ENCODE measurements around the gene MAFG. TPM values are rescaled to one million over a fixed set of nuclear protein-coding genes. Genes with fewer than 3 reads are reported as not detected.

Gene MAFG
- total RNA-seq, 1 experiment from 2014 or later: 10.9 TPM

DNA sequence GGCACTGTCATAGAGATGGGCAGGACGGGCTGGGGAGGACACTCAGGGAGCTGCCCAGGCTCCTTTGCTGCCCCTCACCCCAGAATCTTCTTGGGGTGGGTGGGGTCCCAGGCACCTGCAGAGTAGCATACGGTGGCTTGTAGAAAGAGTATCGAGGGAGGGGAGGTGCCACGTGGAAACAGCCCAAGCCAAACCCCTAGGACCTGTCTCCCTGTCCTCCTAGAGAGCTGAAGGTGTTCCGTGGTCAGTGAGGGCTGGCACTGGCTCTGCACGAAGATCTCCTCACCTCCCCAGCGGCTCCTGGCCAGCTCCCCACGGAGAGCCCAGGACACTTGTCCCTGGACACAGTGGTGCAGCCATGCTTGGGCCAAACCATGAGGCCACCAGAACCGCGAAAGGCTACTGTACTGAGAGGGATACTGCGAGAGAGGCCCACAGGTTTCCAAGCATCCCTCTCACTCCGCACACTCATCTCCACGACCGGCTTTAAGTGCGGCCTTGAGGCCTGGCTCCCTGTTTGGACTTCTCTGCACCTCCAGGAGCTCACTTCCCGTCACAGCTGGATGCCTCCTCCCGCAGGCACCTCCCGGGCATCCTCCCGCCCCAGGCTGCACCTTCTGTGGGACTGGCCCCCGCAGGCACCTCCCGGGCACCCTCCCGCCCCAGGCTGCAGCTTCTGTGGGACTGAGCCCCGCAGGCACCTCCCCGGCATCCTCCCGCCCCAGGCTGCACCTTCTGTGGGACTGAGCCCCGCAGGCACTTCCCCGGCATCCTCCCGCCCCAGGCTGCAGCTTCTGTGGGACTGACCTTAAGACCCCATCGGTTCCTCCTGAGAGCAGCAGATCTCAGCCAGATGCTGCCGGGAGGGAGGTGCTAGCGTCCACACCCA is 2.0 kb upstream of the MAFG start:
- H3K9me2 ChIP-seq (replicated peaks; ENCODE audit: insufficient read depth, low read length): no peaks in the 10 kb centered on the region
- H3K36me3 ChIP-seq (ENCODE audit: insufficient read depth, low read length): no peaks in the 10 kb centered on the region
- H4K20me1 ChIP-seq (ENCODE audit: insufficient read depth, low read depth, low read length): peaks cover 12% of the 10 kb centered on the region; the same call in 1 of the 2 replicates
- no peak overlapping the region for H3K9ac ChIP-seq (ENCODE audit: low read length)
- H3K79me2 ChIP-seq (ENCODE audit: low read length): peaks cover 27% of the 10 kb centered on the region
- no peak for DNase-seq
- H3K27ac ChIP-seq (ENCODE audit: low read length): no peak overlapping the region
- no peak overlapping the region for H3K4me3 ChIP-seq (ENCODE audit: low read length)
- H3K4me2 ChIP-seq (ENCODE audit: low read depth, low read length, poor library complexity, severe bottlenecking): no peak overlapping the region
- no peaks in the 10 kb centered on the region for H3K9me3 ChIP-seq (ENCODE audit: low read length)
- H3K27me3 ChIP-seq (ENCODE audit: low read length): no peaks in the 10 kb centered on the region
- no peak overlapping the region for H2AFZ ChIP-seq (ENCODE audit: low read length)
- H3K4me1 ChIP-seq (ENCODE audit: low read length): peaks cover 26% of the 10 kb centered on the region

DNA sequence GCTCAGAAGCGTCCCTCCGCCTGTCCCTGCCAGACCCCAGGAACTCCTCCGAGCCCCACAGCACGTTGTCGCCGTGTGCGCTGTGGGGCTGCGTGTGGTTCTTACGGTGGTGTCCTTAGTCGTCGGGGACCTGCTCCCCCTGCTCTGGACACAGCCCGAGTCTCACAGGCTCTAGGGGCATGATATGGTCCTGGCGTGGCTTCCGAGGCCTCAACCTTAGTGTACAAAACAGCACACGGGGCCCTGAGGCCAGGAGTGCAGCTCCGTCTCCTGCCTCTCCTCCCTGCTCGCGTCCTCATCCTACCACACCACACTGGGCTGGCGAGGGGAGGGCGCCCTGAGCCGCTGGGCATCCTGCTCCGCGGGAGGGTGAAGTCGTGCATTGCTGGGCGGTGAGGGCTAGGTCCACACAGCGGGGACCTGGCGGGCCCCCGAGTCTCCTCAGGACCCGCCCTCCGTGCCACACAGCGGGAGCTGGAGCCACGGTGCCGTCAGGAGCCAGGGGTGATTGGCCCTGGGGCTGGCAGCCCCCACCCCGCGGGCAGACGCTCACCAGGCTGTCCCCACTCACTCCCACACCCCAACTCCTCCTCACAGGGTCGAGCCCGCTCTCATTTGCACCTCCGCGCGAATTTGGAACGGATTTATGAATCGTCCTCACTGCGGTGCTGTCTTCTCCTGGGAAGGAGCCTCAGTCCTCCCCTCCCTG is 1.2 kb upstream of the MAFG start:
- Histone ChIP-seq H3K36me3 (ENCODE audit: insufficient read depth, low read length) (no peaks in the 10 kb centered on the region), H3K4me1 (ENCODE audit: low read length) (peaks cover 31% of the 10 kb centered on the region), H3K4me2 (ENCODE audit: low read depth, low read length, poor library complexity, severe bottlenecking) (peak overlapping the region; percentile 51), H3K79me2 (ENCODE audit: low read length) (peaks cover 35% of the 10 kb centered on the region), H3K27me3 (ENCODE audit: low read length) (no peaks in the 10 kb centered on the region), H2AFZ (ENCODE audit: low read length) (no peak overlapping the region; the same call in 1 of the 2 replicates), H3K9me2 (replicated peaks; ENCODE audit: insufficient read depth, low read length) (no peaks in the 10 kb centered on the region), H3K9ac (ENCODE audit: low read length) (peak overlapping the region; percentile 60), H3K27ac (ENCODE audit: low read length) (no peak overlapping the region), H3K4me3 (ENCODE audit: low read length) (peak overlapping the region; percentile 59; the same call in 1 of the 2 replicates), H4K20me1 (ENCODE audit: insufficient read depth, low read depth, low read length) (peaks cover 17% of the 10 kb centered on the region; the same call in 1 of the 2 replicates), H3K9me3 (ENCODE audit: low read length) (no peaks in the 10 kb centered on the region)
- no peak for DNase-seq

- Histone ChIP-seq H3K9ac (ENCODE audit: low read length) (peak overlapping the region; percentile 96), H3K4me3 (ENCODE audit: low read length) (peak overlapping the region; percentile 81), H3K4me1 (ENCODE audit: low read length) (peaks cover 31% of the 10 kb centered on the region), H3K4me2 (ENCODE audit: low read depth, low read length, poor library complexity, severe bottlenecking) (peak overlapping the region; percentile 96), H3K27ac (ENCODE audit: low read length) (peak overlapping the region; percentile 69), H3K27me3 (ENCODE audit: low read length) (no peaks in the 10 kb centered on the region), H2AFZ (ENCODE audit: low read length) (no peak overlapping the region), H3K79me2 (ENCODE audit: low read length) (peaks cover 40% of the 10 kb centered on the region), H3K9me3 (ENCODE audit: low read length) (no peaks in the 10 kb centered on the region), H3K36me3 (ENCODE audit: insufficient read depth, low read length) (no peaks in the 10 kb centered on the region), H3K9me2 (replicated peaks; ENCODE audit: insufficient read depth, low read length) (no peaks in the 10 kb centered on the region), H4K20me1 (ENCODE audit: insufficient read depth, low read depth, low read length) (peaks cover 17% of the 10 kb centered on the region; the same call in 1 of the 2 replicates)
- DNase-seq: no peak
These were observed 333 bp downstream of the MAFG start for GRCh38 chr17:81927152-81927652.

GRCh38 chr17:81926451-81927151 is 934 bp downstream of the MAFG start:
- H3K4me1 ChIP-seq (ENCODE audit: low read length): peaks cover 31% of the 10 kb centered on the region

DNA sequence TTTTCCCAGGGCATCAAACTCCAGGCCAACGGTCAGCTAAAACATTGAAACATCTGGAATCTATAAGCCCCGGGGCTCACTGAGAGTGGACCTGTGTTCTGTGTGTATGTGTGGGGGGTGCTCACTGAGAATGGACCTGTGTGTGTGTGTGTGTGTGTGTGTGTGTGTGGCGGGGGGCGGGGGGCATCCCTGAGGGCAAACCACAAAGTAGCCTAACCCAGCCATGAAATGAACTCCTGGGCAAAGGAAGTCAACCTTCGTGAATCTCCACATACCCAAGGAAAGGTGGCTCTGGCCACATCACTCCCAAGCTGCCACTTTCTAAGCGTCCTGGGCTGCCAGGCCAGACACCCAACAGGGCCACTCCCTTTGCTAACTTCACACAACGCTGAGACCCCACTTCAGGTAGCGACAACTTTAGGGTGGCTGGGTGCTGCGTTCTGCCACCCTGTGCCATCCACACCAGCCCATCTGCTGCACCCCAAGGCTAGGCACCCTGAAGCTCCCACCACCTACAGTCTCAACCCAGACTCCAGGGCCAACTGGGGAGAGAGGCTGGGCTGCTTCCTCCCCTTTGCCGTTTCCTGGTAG is 1.6 kb downstream of the MAFG start:
- Histone ChIP-seq H3K9ac (ENCODE audit: low read length) (peak overlapping the region; percentile 96), H3K27me3 (ENCODE audit: low read length) (no peaks in the 10 kb centered on the region), H3K4me2 (ENCODE audit: low read depth, low read length, poor library complexity, severe bottlenecking) (peak overlapping the region; percentile 96), H2AFZ (ENCODE audit: low read length) (no peak overlapping the region), H3K4me3 (ENCODE audit: low read length) (peak overlapping the region; percentile 81), H3K4me1 (ENCODE audit: low read length) (peaks cover 31% of the 10 kb centered on the region), H3K79me2 (ENCODE audit: low read length) (peaks cover 48% of the 10 kb centered on the region), H3K36me3 (ENCODE audit: insufficient read depth, low read length) (no peaks in the 10 kb centered on the region), H3K27ac (ENCODE audit: low read length) (peak overlapping the region; percentile 69), H4K20me1 (ENCODE audit: insufficient read depth, low read depth, low read length) (peaks cover 17% of the 10 kb centered on the region; the same call in 1 of the 2 replicates), H3K9me2 (replicated peaks; ENCODE audit: insufficient read depth, low read length) (no peaks in the 10 kb centered on the region), H3K9me3 (ENCODE audit: low read length) (no peaks in the 10 kb centered on the region)
- no peak for DNase-seq

More at GRCh38 chr17:81926451-81927151, 934 bp downstream of the MAFG start:
- H3K79me2 ChIP-seq (ENCODE audit: low read length): peaks cover 45% of the 10 kb centered on the region
- no peaks in the 10 kb centered on the region for H3K27me3 ChIP-seq (ENCODE audit: low read length)
- H3K9me3 ChIP-seq (ENCODE audit: low read length): no peaks in the 10 kb centered on the region
- H3K27ac ChIP-seq (ENCODE audit: low read length): peak overlapping the region; percentile 69
- no peaks in the 10 kb centered on the region for H3K9me2 ChIP-seq (replicated peaks; ENCODE audit: insufficient read depth, low read length)
- peak overlapping the region; percentile 96 for H3K9ac ChIP-seq (ENCODE audit: low read length)
- H3K4me3 ChIP-seq (ENCODE audit: low read length): peak overlapping the region; percentile 81
- H2AFZ ChIP-seq (ENCODE audit: low read length): no peak overlapping the region
- peak overlapping the region; percentile 96 for H3K4me2 ChIP-seq (ENCODE audit: low read depth, low read length, poor library complexity, severe bottlenecking)
- no peaks in the 10 kb centered on the region for H3K36me3 ChIP-seq (ENCODE audit: insufficient read depth, low read length)
- DNase-seq: peak; percentile 82
- peaks cover 17% of the 10 kb centered on the region; the same call in 1 of the 2 replicates for H4K20me1 ChIP-seq (ENCODE audit: insufficient read depth, low read depth, low read length)

- Histone ChIP-seq H3K4me1 (ENCODE audit: low read length) (peaks cover 31% of the 10 kb centered on the region), H2AFZ (ENCODE audit: low read length) (no peak overlapping the region), H3K4me2 (ENCODE audit: low read depth, low read length, poor library complexity, severe bottlenecking) (peak overlapping the region; percentile 51), H3K9me3 (ENCODE audit: low read length) (no peaks in the 10 kb centered on the region), H3K27ac (ENCODE audit: low read length) (peak overlapping the region; percentile 12; the same call in 1 of the 2 replicates), H4K20me1 (ENCODE audit: insufficient read depth, low read depth, low read length) (peaks cover 19% of the 10 kb centered on the region; the same call in 1 of the 2 replicates), H3K36me3 (ENCODE audit: insufficient read depth, low read length) (no peaks in the 10 kb centered on the region), H3K9ac (ENCODE audit: low read length) (peak overlapping the region; percentile 46), H3K9me2 (replicated peaks; ENCODE audit: insufficient read depth, low read length) (no peaks in the 10 kb centered on the region), H3K79me2 (ENCODE audit: low read length) (peaks cover 48% of the 10 kb centered on the region), H3K4me3 (ENCODE audit: low read length) (peak overlapping the region; percentile 32; the same call in 1 of the 2 replicates), H3K27me3 (ENCODE audit: low read length) (no peaks in the 10 kb centered on the region)
- peak; percentile 54 for DNase-seq
These were observed 2.7 kb downstream of the MAFG start for GRCh38 chr17:81924557-81925532.
